Skeletal muscle tissue (tissue), 4 donors: ENCODE data around the gene ZNF835. TPM values are rescaled to one million over a fixed set of nuclear protein-coding genes. Genes with fewer than 3 reads are reported as not detected.

Experiments
- H3K27ac ChIP-seq: one replicate; pipeline ENCODE4 v1.7.0; 2013; ENCODE audit warnings: mild to moderate bottlenecking, low read depth, low read length, inconsistent platforms
- H3K27me3 ChIP-seq, 3 donors: one replicate each; pipeline ENCODE4 v1.7.0; 2013; ENCODE audit warnings: low read length in 3 of 3; ENCODE audit not compliant: control insufficient read depth in 3 of 3, insufficient read depth in 3 of 3
- H3K36me3 ChIP-seq, 3 donors: one replicate each; pipeline ENCODE4 v1.7.0; 2013; ENCODE audit warnings: low read length in 3 of 3; ENCODE audit not compliant: control insufficient read depth in 3 of 3, insufficient read depth in 3 of 3
- H3K4me1 ChIP-seq, 3 donors: one replicate each; pipeline ENCODE4 v1.7.0; 2013; ENCODE audit warnings: low read length in 3 of 3, mild to moderate bottlenecking in 3 of 3; ENCODE audit not compliant: control insufficient read depth in 3 of 3, insufficient read depth in 3 of 3
- H3K4me3 ChIP-seq, 3 donors: one replicate each; pipeline ENCODE4 v1.7.0; 2013; ENCODE audit warnings: low read length in 3 of 3
- H3K9ac ChIP-seq, 3 donors: one replicate each; pipeline ENCODE4 v1.7.0; 2013; ENCODE audit warnings: low read length in 3 of 3, mild to moderate bottlenecking in 3 of 3, moderate library complexity in 2 of 3, low read depth in 1 of 3
- H3K9me3 ChIP-seq, 3 donors: one replicate each; pipeline ENCODE4 v1.7.0; 2013; ENCODE audit warnings: low read length in 3 of 3; ENCODE audit not compliant: control insufficient read depth in 3 of 3
- total RNA-seq: library from RNA; depleted of rRNA; stranded (reverse); fragments of >200 nt; gene quantifications from one replicate; pipeline ENCODE4 v1.2.3, GENCODE V29; 2014
- donor health status: Osteomylitis.

The ZNF835 gene
- total RNA-seq, 1 donor from 2014 or later = 3.1 TPM

DNA sequence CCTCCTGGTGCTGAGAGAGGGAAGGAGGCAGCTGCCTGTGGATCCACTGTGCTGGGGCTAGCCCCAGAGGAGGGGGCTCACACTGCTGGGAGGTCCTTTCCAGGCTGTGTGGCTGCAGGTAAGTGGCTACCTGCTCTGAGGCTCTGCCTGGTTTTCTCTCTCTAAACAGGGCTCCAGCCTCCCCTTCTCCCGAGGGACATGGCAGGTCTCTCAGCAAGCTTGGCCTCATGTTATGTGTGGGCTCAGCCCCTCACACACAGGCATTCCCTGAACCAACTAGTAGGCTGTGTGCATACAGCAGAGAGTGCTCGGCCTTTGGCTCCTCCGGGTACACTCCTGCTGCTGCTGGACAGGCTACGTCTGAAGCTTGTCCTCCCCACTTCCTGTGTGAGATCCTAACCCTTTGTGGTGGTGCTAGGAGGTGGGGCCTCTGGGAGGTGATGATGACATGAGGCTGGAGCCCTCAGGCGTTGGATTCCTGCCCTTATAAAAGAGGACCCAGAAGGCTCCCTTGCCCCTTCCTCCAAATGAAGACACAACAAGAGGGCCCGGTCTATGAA lies 4.2 kb downstream of the ZNF835 start:
- Histone ChIP-seq H3K9ac (no peak overlapping the region), H3K9me3 (peaks cover 0 to 7% (median 4%) of the 10 kb centered on the region in 3 donors), H3K4me1 (peaks cover 12 to 15% (median 13%) of the 10 kb centered on the region in 3 donors), H3K27ac (no peak overlapping the region), H3K36me3 (peaks cover 19 to 21% (median 20%) of the 10 kb centered on the region in 3 donors), H3K4me3 (no peak overlapping the region), H3K27me3 (peaks cover 0 to 7% (median 0%) of the 10 kb centered on the region in 3 donors)

DNA sequence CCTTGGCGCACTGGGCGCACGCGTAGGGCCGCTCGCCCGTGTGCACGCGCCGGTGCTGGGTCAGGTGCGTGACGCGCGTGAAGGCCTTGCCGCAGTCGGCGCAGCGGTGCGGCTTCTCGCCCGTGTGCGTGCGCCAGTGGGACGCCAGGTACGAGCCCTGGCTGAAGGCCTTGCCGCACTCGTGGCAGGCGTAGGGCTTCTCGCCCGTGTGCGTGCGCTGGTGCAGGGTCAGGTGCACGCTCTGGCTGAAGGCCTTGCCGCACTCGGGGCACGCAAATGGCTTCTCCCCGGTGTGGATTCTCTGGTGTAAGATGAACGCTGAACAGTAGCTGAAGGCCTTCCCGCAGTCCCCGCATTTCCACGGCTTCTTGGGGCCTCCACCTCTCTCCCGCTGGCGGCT lies 7.0 kb downstream of the ZNF835 start:
- Histone ChIP-seq H3K4me3 (no peak overlapping the region), H3K9me3 (peaks cover 0 to 7% (median 4%) of the 10 kb centered on the region in 3 donors), H3K27me3 (no peaks in the 10 kb centered on the region), H3K4me1 (no peaks in the 10 kb centered on the region), H3K36me3 (peaks cover 19% of the 10 kb centered on the region in 3 donors), H3K9ac (no peak overlapping the region), H3K27ac (no peak overlapping the region)

DNA sequence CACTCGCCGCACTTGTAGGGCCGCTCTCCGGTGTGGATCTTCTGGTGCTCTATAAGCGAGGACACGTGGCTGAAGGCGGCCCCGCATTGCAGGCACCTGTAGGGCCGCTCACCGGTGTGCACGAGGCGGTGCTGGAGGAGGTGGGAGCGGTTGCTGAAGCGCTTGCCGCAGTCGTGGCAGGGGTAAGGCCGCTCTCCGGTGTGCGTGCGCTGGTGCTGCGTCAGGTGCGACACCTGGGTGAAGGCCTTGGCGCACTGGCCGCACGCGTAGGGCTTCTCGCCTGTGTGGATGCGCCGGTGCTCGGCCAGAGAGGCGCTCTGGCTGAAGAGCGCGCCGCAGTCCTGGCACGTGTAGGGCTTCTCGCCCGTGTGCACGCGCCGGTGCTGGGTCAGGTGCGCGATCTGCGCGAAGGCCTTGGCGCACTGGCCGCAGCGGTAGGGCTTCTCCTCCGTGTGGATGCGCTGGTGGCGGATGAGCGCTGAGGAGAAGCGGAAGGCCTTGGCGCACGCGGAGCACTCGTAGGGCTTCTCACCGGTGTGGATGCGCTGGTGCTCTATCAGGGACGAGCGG lies 7.5 kb downstream of the ZNF835 start:
- Histone ChIP-seq H3K27ac (no peak overlapping the region), H3K9ac (no peak overlapping the region), H3K4me1 (no peaks in the 10 kb centered on the region), H3K27me3 (no peaks in the 10 kb centered on the region), H3K4me3 (no peak overlapping the region), H3K36me3 (peaks cover 17 to 19% (median 19%) of the 10 kb centered on the region in 3 donors), H3K9me3 (peaks cover 0 to 7% (median 4%) of the 10 kb centered on the region in 3 donors)

DNA sequence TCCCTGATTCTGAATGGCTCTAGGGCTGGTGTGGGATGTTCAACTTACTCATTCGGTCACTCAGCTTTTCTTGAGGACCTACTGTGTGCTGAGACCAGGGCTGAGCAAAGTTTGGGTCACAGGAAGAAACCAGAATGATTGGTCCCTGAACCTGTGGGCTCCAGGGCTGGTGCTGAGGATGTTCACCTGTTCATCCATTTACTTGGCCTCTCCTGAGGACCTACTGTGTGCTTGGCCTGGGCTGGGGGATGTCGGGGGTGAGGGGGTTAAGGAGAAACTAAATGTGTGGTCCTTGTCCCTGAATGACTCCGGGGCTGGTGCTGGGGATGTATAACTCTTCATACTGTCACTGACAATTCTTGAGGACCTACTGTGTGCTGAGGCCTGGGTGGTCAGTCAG lies 10.3 kb downstream of the ZNF835 start:
- no peaks in the 10 kb centered on the region for H3K27me3 ChIP-seq
- H3K36me3 ChIP-seq = peaks cover 15 to 19% (median 16%) of the 10 kb centered on the region in 3 donors
- peaks cover 0 to 4% (median 3%) of the 10 kb centered on the region in 3 donors for H3K9me3 ChIP-seq
- H3K4me1 ChIP-seq = no peaks in the 10 kb centered on the region
- peak overlapping the region in 1 of 3 donors; percentile 8 for H3K9ac ChIP-seq
- H3K27ac ChIP-seq = no peak overlapping the region
- no peak overlapping the region for H3K4me3 ChIP-seq

DNA sequence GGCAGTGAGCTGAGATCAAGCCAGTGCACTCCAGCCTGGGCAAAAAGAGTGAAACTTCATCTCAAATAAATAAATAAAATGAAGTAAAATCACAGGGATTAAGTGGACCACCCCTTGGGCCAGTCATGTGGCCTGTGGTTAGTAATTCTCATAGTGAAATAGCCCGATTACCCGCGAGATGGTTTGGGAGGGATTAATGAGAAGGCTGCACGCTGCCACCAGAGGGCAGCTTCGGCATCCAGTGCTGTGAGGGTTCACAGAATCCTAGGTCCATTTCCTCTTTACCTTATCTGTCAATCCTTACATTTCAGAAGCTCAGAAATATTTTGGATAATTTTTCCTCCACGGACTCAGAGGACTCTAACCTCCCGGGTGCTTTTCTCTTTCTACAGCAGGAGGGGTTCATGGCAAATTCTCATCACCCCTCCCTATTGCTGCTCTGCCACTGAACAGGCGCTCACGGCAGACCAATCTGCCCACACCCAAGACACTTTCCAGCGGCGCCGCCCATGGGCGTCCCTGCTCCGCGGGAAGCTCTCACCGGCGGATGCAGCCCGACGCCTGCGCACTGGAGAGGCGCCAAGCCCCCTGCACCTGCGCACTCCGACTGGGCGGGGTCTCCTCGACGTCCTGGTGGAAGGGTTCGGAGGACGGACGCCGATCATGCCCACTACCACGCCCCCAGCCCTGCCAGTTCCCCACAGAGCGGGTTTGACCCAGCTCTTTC lies 11.0 kb downstream of the ZNF835 start:
- H3K4me1 ChIP-seq = no peaks in the 10 kb centered on the region
- peaks cover 15 to 19% (median 16%) of the 10 kb centered on the region in 3 donors for H3K36me3 ChIP-seq
- H3K9me3 ChIP-seq = peaks cover 0 to 4% (median 3%) of the 10 kb centered on the region in 3 donors
- H3K4me3 ChIP-seq = no peak overlapping the region
- no peaks in the 10 kb centered on the region for H3K27me3 ChIP-seq
- H3K27ac ChIP-seq = no peak overlapping the region
- peak overlapping the region in 1 of 3 donors; percentile 8 for H3K9ac ChIP-seq

DNA sequence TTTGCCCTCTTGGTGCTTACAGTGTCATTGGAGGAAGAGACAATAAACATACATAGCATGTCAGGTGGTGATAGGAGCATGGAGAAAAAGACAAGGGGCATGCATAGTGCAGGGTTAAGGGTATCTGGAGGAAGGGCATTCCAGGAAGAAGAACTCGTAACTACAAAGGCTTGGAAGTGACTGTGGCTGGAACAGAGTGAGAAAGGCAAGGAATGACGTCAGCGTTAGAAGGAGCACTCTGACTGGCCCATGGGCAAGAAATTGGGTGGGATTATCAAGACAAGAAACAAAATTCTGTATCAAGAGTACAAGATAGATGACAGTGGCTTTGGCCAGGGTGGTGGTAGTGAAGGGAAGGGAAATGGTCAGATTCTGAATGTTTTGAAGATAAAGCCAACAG lies 17.4 kb downstream of the ZNF835 start:
- no peaks in the 10 kb centered on the region for H3K27me3 ChIP-seq
- H3K27ac ChIP-seq = no peak overlapping the region
- peaks cover 2 to 4% (median 2%) of the 10 kb centered on the region in 3 donors for H3K9me3 ChIP-seq
- H3K9ac ChIP-seq = no peak overlapping the region
- no peaks in the 10 kb centered on the region for H3K36me3 ChIP-seq
- no peak overlapping the region for H3K4me3 ChIP-seq
- H3K4me1 ChIP-seq = no peaks in the 10 kb centered on the region

DNA sequence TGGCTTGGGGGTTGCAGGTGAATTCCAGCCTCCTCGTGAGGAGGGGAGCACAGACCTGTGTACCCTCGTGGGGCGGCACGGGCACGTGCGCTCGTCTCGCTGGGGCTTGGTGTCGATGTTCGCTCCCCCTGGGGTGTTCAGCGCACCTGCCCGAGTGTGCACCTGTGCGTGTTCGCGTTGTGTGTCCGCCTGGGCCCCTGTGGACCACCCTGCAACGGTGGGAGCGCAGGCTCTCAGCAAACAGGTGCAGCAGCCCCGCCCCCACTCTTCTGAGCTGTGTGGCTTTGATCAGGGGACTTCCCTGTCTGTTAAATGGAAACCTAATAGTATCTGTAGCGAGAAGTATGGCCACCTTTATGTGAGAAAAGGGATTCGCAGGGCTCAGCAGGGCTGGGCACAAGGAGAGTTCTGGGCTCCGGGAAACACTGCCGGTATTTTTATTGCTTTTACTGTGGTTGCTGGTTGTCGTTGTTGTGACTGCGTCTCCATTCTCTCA lies 28.0 kb downstream of the ZNF835 start:
- peaks cover 8 to 14% (median 13%) of the 10 kb centered on the region in 3 donors for H3K27me3 ChIP-seq
- no peaks in the 10 kb centered on the region for H3K4me1 ChIP-seq
- peaks cover 0 to 1% (median 0%) of the 10 kb centered on the region in 3 donors for H3K36me3 ChIP-seq
- no peak overlapping the region for H3K9ac ChIP-seq
- H3K27ac ChIP-seq = no peak overlapping the region
- no peak overlapping the region for H3K4me3 ChIP-seq
- peaks cover 0 to 8% (median 2%) of the 10 kb centered on the region in 3 donors for H3K9me3 ChIP-seq

DNA sequence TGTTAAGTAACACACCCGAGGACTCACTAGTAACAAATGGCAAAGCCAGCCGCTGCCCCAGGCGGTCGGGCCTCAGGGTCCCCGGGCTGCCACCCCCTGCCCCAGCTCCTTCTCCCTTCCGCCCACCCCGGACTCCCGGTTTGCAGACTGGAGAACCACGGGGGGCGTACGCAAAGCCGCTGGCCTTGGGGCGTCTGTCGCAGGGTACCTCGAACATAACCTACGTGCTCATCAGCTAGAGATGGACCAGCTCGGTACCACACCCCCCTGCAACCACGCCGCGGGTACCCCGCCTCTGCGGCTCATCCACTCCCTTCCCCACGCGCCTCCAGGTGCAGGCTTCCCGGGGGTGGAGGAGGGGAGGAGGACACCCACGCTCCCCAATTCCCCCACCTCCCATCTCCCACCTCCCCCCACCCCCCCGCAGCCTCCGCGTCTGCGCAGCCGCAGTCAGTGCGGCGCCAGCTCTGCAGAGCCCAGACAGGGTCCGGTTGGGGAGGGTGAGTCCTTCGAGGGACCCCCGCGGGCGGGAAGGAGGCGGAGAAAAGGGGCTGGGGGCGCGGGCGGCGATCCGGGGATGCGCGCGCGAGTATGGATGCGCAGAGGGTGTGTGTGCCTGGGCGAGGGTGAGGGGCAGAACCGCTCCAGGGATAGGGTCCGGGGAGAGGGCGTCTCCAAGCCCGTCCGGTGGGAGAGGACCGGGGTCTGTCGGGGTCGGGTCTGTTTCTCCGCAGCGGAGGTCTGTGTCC lies 28.7 kb downstream of the ZNF835 start, which contains the start of gene SMIM17:
SMIM17 (plus strand) TSS at position 449 of the 749 bp plus-strand sequence. CDS start 2,509 bp downstream, outside the sequence.
- no peak within 1 kb of the TSS for H3K9ac ChIP-seq
- H3K27me3 ChIP-seq = peaks cover 8 to 14% (median 13%) of the 10 kb centered on the region in 3 donors
- H3K4me3 ChIP-seq = no peak within 1 kb of the TSS
- H3K4me1 ChIP-seq = no peaks in the 10 kb centered on the region
- peaks cover 0 to 13% (median 2%) of the 10 kb centered on the region in 3 donors for H3K9me3 ChIP-seq
- H3K36me3 ChIP-seq = no peaks in the 10 kb centered on the region
- no peak within 1 kb of the TSS for H3K27ac ChIP-seq

DNA sequence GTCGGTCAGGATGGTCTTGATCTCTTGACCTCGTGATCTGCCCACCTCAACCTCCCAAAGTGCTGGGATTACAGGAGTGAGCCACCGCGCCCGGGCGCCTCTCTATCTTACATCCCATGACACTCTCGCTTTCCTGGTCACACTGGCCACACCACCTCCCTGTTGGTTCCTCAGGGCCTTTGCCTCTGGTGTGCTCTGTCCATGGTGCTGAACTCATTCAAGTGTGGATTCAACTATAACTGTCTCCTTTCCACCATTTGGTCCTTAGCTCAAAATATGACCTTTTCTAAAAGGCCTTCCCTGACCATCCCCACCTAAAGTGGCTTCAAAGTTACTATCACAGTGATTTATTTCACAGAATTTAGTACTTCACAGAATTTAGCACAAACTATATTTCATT lies 32.3 kb downstream of the ZNF835 start:
- no peak overlapping the region for H3K4me3 ChIP-seq
- no peak overlapping the region for H3K9ac ChIP-seq
- no peaks in the 10 kb centered on the region for H3K4me1 ChIP-seq
- H3K36me3 ChIP-seq = no peaks in the 10 kb centered on the region
- no peak overlapping the region for H3K27ac ChIP-seq
- H3K27me3 ChIP-seq = peaks cover 8 to 13% (median 12%) of the 10 kb centered on the region in 3 donors
- H3K9me3 ChIP-seq = peaks cover under 1 to 9% (median 1%) of the 10 kb centered on the region in 3 donors
